RPMI8226 (cell line): ENCODE results near the gene PRR19.
"Not testable (repeated sequence)": the region's sequence is repeated elsewhere in the genome, so short reads cannot be mapped to it uniquely, and the experiment has no call there.

Source experiments
- DNase-seq: peaks from one replicate; pipeline ENCODE4 v3.0.0-alpha.2; 2015

Gene PRR19

GRCh38 chr19:42328854-42329253, 26.9 kb downstream of the PRR19 start:
- no peak for DNase-seq

- no peak for DNase-seq
These were observed 28.3 kb downstream of the PRR19 start for GRCh38 chr19:42330241-42330711.

- not testable (repeated sequence) for DNase-seq
These were observed 29.4 kb downstream of the PRR19 start for GRCh38 chr19:42331333-42331732.

GRCh38 chr19:42332059-42332458, 30.1 kb downstream of the PRR19 start:
- DNase-seq: no peak

- no peak for DNase-seq
These were observed 31.1 kb downstream of the PRR19 start for GRCh38 chr19:42333018-42333417.

- no peak for DNase-seq
These were observed 32.2 kb downstream of the PRR19 start for GRCh38 chr19:42333975-42334696.

- no peak for DNase-seq
These were observed 32.9 kb downstream of the PRR19 start for GRCh38 chr19:42334697-42335373.

GRCh38 chr19:42335374-42335936, 33.5 kb downstream of the PRR19 start:
- DNase-seq: no peak

- DNase-seq: no peak
These were observed 34.0 kb downstream of the PRR19 start for GRCh38 chr19:42335971-42336370.

- DNase-seq: not testable (repeated sequence)
These were observed 37.4 kb downstream of the PRR19 start for GRCh38 chr19:42339126-42339860.

- DNase-seq: not testable (repeated sequence)
These were observed 38.0 kb downstream of the PRR19 start for GRCh38 chr19:42339922-42340321.

GRCh38 chr19:42343344-42344110, 41.6 kb downstream of the PRR19 start:
- DNase-seq: no peak

GRCh38 chr19:42344336-42344893, 42.5 kb downstream of the PRR19 start:
- DNase-seq: no peak

GRCh38 chr19:42345191-42345812, 43.4 kb downstream of the PRR19 start:
- DNase-seq: no peak

GRCh38 chr19:42348211-42348610, 46.3 kb downstream of the PRR19 start:
- DNase-seq: no peak

GRCh38 chr19:42349378-42350107, 47.6 kb downstream of the PRR19 start:
- no peak for DNase-seq

- no peak for DNase-seq
These were observed 48.5 kb downstream of the PRR19 start for GRCh38 chr19:42350417-42350816.

- DNase-seq: no peak
These were observed 49.3 kb downstream of the PRR19 start for GRCh38 chr19:42351079-42351735.

GRCh38 chr19:42352301-42353259, 50.6 kb downstream of the PRR19 start:
- DNase-seq: no peak
